ENCODE data around the gene ZNF549. TPM values are rescaled to one million over a fixed set of nuclear protein-coding genes. Genes with fewer than 3 reads are reported as not detected.

Gene ZNF549
- total and polyA plus RNA-seq, 2 of the 13 experiments (the other 11 are each of a cell fraction or from before 2014, with no cell fraction given) = 2.8 to 6.4 TPM

DNA sequence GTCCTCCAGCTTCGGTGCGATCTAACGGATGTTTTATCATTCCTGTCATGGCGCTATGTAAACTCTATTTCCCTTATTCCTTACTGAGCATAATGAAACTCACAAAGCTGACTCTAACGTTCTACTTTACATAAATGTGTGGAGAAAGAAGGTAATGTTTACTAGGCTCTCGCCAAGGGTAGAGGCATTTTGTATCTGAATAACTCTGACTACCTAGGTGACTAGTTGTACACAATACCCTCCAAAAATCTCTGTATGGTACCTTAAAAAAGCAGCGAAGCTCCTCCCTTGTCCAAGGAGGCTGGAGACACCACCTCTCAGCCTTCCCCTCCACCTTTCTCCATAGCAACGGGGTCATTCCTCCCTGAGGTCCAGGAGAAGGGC, 72.2 kb downstream of the ZNF549 start (continued):
- TF ChIP-seq, protein P1, sequence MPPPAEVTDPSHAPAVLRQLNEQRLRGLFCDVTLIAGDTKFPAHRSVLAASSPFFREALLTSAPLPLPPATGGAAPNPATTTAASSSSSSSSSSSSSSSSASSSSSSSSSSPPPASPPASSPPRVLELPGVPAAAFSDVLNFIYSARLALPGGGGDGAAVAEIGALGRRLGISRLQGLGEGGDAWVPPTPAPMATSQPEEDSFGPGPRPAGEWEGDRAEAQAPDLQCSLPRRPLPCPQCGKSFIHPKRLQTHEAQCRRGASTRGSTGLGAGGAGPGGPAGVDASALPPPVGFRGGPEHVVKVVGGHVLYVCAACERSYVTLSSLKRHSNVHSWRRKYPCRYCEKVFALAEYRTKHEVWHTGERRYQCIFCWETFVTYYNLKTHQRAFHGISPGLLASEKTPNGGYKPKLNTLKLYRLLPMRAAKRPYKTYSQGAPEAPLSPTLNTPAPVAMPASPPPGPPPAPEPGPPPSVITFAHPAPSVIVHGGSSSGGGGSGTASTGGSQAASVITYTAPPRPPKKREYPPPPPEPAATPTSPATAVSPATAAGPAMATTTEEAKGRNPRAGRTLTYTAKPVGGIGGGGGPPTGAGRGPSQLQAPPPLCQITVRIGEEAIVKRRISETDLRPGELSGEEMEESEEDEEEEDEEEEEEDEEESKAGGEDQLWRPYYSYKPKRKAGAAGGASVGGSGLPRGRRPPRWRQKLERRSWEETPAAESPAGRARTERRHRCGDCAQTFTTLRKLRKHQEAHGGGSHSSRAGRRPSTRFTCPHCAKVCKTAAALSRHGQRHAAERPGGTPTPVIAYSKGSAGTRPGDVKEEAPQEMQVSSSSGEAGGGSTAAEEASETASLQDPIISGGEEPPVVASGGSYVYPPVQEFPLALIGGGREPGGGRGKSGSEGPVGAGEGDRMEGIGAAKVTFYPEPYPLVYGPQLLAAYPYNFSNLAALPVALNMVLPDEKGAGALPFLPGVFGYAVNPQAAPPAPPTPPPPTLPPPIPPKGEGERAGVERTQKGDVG (CRISPR knock-in tag; IDR thresholded peaks at IDR 0.05; ENCODE audit: borderline replicate concordance) = no peak
- TF ChIP-seq, protein P2, sequence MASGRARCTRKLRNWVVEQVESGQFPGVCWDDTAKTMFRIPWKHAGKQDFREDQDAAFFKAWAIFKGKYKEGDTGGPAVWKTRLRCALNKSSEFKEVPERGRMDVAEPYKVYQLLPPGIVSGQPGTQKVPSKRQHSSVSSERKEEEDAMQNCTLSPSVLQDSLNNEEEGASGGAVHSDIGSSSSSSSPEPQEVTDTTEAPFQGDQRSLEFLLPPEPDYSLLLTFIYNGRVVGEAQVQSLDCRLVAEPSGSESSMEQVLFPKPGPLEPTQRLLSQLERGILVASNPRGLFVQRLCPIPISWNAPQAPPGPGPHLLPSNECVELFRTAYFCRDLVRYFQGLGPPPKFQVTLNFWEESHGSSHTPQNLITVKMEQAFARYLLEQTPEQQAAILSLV (CRISPR knock-in tag; IDR thresholded peaks at IDR 0.05; ENCODE audit: borderline replicate concordance) = no peak
- TF ChIP-seq, protein P3, sequence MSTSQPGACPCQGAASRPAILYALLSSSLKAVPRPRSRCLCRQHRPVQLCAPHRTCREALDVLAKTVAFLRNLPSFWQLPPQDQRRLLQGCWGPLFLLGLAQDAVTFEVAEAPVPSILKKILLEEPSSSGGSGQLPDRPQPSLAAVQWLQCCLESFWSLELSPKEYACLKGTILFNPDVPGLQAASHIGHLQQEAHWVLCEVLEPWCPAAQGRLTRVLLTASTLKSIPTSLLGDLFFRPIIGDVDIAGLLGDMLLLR (CRISPR knock-in tag; IDR thresholded peaks at IDR 0.05) = no peak
- TF ChIP-seq KDM3A (CRISPR knock-in tag; IDR thresholded peaks at IDR 0.05; ENCODE audit: low read depth) = no peak

GRCh38 chr19:57599761-57600383, 72.7 kb downstream of the ZNF549 start, which contains the start of gene ZNF530:
Gene ZNF530 (plus strand): TSS chr19:57599885. CDS start chr19:57604346, 4,461 bp downstream.
- Histone ChIP-seq H3K27me3 (ENCODE audit: control insufficient read depth in 1 of 2, insufficient read depth in 2 of 2, low read length in 2 of 2) (no peaks in the 10 kb centered on the region), H3K36me3 (replicated peaks in 1 of 2; ENCODE audit: control insufficient read depth in 1 of 2, insufficient read depth in 2 of 2, low read length in 2 of 2) (no peaks in the 10 kb centered on the region; a peak in 2 of 5 replicates), H3K27ac (ENCODE audit: extremely low read length, insufficient read depth, low read length) (peak within 1 kb of the TSS; percentile 14), H3K4me1 (ENCODE audit: insufficient read depth, low read length) (peaks cover 19% of the 10 kb centered on the region), H2AFZ (ENCODE audit: low read length) (peak within 1 kb of the TSS; percentile 58), H3K4me3 (replicated peaks in 1 of 3; ENCODE audit: insufficient read depth in 1 of 3, low read depth in 2 of 3, low read length in 3 of 3) (peak within 1 kb of the TSS; percentile 73 to 89 (median 80)), H3K9ac (ENCODE audit: insufficient read depth, low read depth, low read length) (peak within 1 kb of the TSS; percentile 62), H3K9me3 (ENCODE audit: low read length) (no peaks in the 10 kb centered on the region), H3K4me2 (ENCODE audit: low read depth, low read length) (peak within 1 kb of the TSS; percentile 89), H3K79me2 (ENCODE audit: insufficient read depth, low read length) (peaks cover 6% of the 10 kb centered on the region), H4K20me1 (ENCODE audit: insufficient read depth, low read length) (no peaks in the 10 kb centered on the region)
- DNase-seq (ENCODE audit: low spot score) (peak; percentile 91), ATAC-seq (peak; percentile 99), FAIRE-seq (peak; percentile 95)
- in situ Hi-C loops (cut with HindIII; ENCODE audit: extremely low pct_ligation_motif_present, low pct_unique_long_range_greater_than_20kb) = no loop called here
- ChIA-PET POLR2A (no interaction called here), CTCF (ENCODE audit: low intra/inter-chr PET ratio, low total read pairs) (no interaction called here)
- no TSS peak for BruUV-seq (replicated peaks)
- 4% methylated on average over 5 of the region's 53 CpGs for WGBS (ENCODE audit: low lambda C conversion rate)
- intact Hi-C loops (cut with micrococcal nuclease; ENCODE audit: unreplicated experiment) = loop anchor here (2.0 kb wide), 2 partner anchors 21 to 113 kb away; partner anchors contain the start of genes ZNF416 and ZNF419
- TF ChIP-seq CEBPZ (IDR thresholded peaks at IDR 0.05; ENCODE audit: low read length) = no peak
- no peak for TF ChIP-seq HNRNPK (IDR thresholded peaks at IDR 0.05; ENCODE audit: low read depth, low read length, poor library complexity, severe bottlenecking)
- TF ChIP-seq SCMH1 (CRISPR knock-in tag; IDR thresholded peaks at IDR 0.05; ENCODE audit: borderline replicate concordance) = no peak
- TF ChIP-seq ZNF256 (CRISPR knock-in tag; conservative IDR thresholded peaks at IDR 0.05) = no peak
- no peak for TF ChIP-seq ZSCAN30 (CRISPR knock-in tag; IDR thresholded peaks at IDR 0.05)
- peak; percentile 36; the same call in 1 of the 2 replicates for TF ChIP-seq CBX5 (CRISPR knock-in tag; IDR thresholded peaks at IDR 0.05; ENCODE audit: borderline replicate concordance)
- peak; percentile 86 for TF ChIP-seq SP2 (CRISPR knock-in tag; IDR thresholded peaks at IDR 0.05)
- TF ChIP-seq CREBL2 (CRISPR knock-in tag; IDR thresholded peaks at IDR 0.05; ENCODE audit: borderline replicate concordance) = 0 out of 2 replicates have a peak, but pooled peaks have one; percentile 76

All from HepG2 (cell line).